K562 (cell line): Measurements from ENCODE around the gene ATG7. TPM values are rescaled to one million over a fixed set of nuclear protein-coding genes. Genes with fewer than 3 reads are reported as not detected.

Experiments used
- ATAC-seq: fragments of 200-7000 bp; cut with Tn5 transposase; 3 replicates; pipeline ENCODE4 v1.9.1; 2020; ENCODE audit warnings: moderate library complexity
- BruUV-seq: library from RNA; stranded (reverse); fragments of 400-500 nt; replicated peaks from 2 replicates; lab custom pipeline; 2021; lab: Mats Ljungman, UMichigan
- CTCF ChIA-PET: fragments of 300-600 bp; formaldehyde crosslinking; extraction: SDS; loops from one replicate; lab custom pipeline; 2021; ENCODE audit warnings: low intra/inter-chr PET ratio; lab: Yijun Ruan, JAX
- POLR2A ChIA-PET: fragments of 300-600, 350-650 bp; sonication (Branson Sonifier 250); formaldehyde crosslinking; extraction: SDS; loops from one replicate; lab custom pipeline; 2021; ENCODE audit warnings: antibody characterized with exemption, inconsistent platforms; lab: Yijun Ruan, JAX
- DNase-seq, 4 experiments: peaks; one replicate each; pipeline versions ENCODE4 v3.0.0 to v3.0.0-alpha.2; 2011 to 2018; ENCODE audit warnings: low spot score in 3 of 4, mixed read lengths in 3 of 4; ENCODE audit errors: extremely low read depth in 1 of 4
- FAIRE-seq: peaks from 2 replicates; lab custom pipeline; 2011; peaks lifted over from hg19 to GRCh38; lab: Jason Lieb, UNC
- H2AFZ ChIP-seq: 2 replicates; pipeline ENCODE4 v1.6.0; 2011; ENCODE audit warnings: low read depth, low read length, control low read depth, inconsistent platforms
- H3K27ac ChIP-seq: fragments of 200-600 bp; 3 replicates; pipeline ENCODE4 v1.8.0; 2011; ENCODE audit warnings: low read depth, mild to moderate bottlenecking, control low read depth, inconsistent platforms, low read length, moderate library complexity, mixed read lengths; ENCODE audit errors: extremely low read depth
- H3K27me3 ChIP-seq, 2 experiments: fragments of 300-600 bp in 1 of 2; 2 replicates in 1 of 2; 3 replicates in 1 of 2; pipeline versions ENCODE4 v1.6.0 to v1.8.0; 2011; ENCODE audit warnings: inconsistent platforms in 2 of 2, low read length in 2 of 2, mild to moderate bottlenecking in 1 of 2, mixed read lengths in 1 of 2, moderate library complexity in 1 of 2; ENCODE audit not compliant: control insufficient read depth in 2 of 2, insufficient read depth in 2 of 2
- H3K36me3 ChIP-seq: fragments of 300-600 bp; 3 replicates; pipeline ENCODE4 v1.8.0; 2011; ENCODE audit warnings: mild to moderate bottlenecking, low read length, inconsistent platforms; ENCODE audit not compliant: control insufficient read depth, insufficient read depth
- H3K4me1 ChIP-seq, 2 experiments: fragments of 200-600 bp in 1 of 2; replicated peaks in 1 of 2; 2 replicates in 1 of 2; 3 replicates in 1 of 2; pipeline versions ENCODE4 v1.5.1 to v1.8.0; 2011; ENCODE audit warnings: inconsistent platforms in 2 of 2, low read length in 2 of 2, mild to moderate bottlenecking in 1 of 2, mixed read lengths in 1 of 2, moderate library complexity in 1 of 2; ENCODE audit not compliant: control insufficient read depth in 2 of 2, insufficient read depth in 2 of 2
- H3K4me2 ChIP-seq: 2 replicates; pipeline ENCODE4 v1.6.1; 2011; ENCODE audit warnings: low read length, control low read depth, inconsistent platforms, mixed read lengths; ENCODE audit not compliant: insufficient read depth
- H3K4me3 ChIP-seq: fragments of 200-600 bp; sonication (generic), shearing (Covaris generic); 2 replicates; pipeline ENCODE4 v1.5.1; 2016; ENCODE audit warnings: control low read depth, inconsistent platforms
- H3K79me2 ChIP-seq: fragments of 200-600 bp; 3 replicates; pipeline ENCODE4 v1.8.0; 2011; ENCODE audit warnings: low read length, inconsistent platforms; ENCODE audit not compliant: control insufficient read depth, insufficient read depth
- H3K9ac ChIP-seq, 2 experiments: 2 replicates each; pipeline versions ENCODE4 v1.6.0 to v1.6.1; 2011; ENCODE audit warnings: low read depth in 2 of 2, low read length in 2 of 2, control low read depth in 1 of 2, inconsistent platforms in 1 of 2, mild to moderate bottlenecking in 1 of 2, mixed read lengths in 1 of 2; ENCODE audit not compliant: insufficient read depth in 1 of 2
- H3K9me1 ChIP-seq: one replicate; pipeline ENCODE4 v1.6.0; 2011; ENCODE audit warnings: inconsistent platforms, mild to moderate bottlenecking, low read length, moderate library complexity; ENCODE audit not compliant: control insufficient read depth, insufficient read depth
- H3K9me3 ChIP-seq: replicated peaks from 2 replicates; pipeline ENCODE4 v1.5.1; 2011; ENCODE audit warnings: low read depth, low read length, inconsistent platforms; ENCODE audit not compliant: control insufficient read depth, insufficient read depth
- H4K20me1 ChIP-seq: replicated peaks from 2 replicates; pipeline ENCODE4 v1.6.1; 2011; ENCODE audit warnings: low read length, inconsistent platforms, mixed read lengths; ENCODE audit not compliant: control insufficient read depth, insufficient read depth
- CXXC5 ChIP-seq: fragments of 250-450 bp; sonication (Bioruptor Pico); IDR thresholded peaks from 2 replicates; pipeline ENCODE4 v1.8.0; 2022; ENCODE audit warnings: inconsistent platforms, mild to moderate bottlenecking, moderate library complexity
- ETS2 ChIP-seq: IDR thresholded peaks from 2 replicates; pipeline ENCODE4 v1.6.1; 2016; ENCODE audit warnings: borderline replicate concordance, missing genetic modification characterization, mild to moderate bottlenecking, moderate library complexity, missing compliant biosample characterization; ENCODE audit not compliant: poor library complexity, severe bottlenecking
- GATA2 ChIP-seq: sonication (generic); formaldehyde crosslinking; IDR thresholded peaks from 2 replicates; pipeline ENCODE4 v1.4.0; 2020; ENCODE audit warnings: mild to moderate bottlenecking, missing genetic modification reagents
- HNRNPLL ChIP-seq: fragments of 200-400 bp; formaldehyde crosslinking; IDR thresholded peaks from 2 replicates; pipeline ENCODE4 v1.6.1; 2017; ENCODE audit warnings: low read length, low read depth, mild to moderate bottlenecking; ENCODE audit not compliant: poor library complexity, severe bottlenecking
- MEIS2 ChIP-seq: fragments of 450-650 bp; IDR thresholded peaks from 2 replicates; pipeline ENCODE4 v1.6.1; 2014; ENCODE audit warnings: mild to moderate bottlenecking; ENCODE audit not compliant: partially characterized antibody
- MTA1 ChIP-seq: fragments of 450-650 bp; IDR thresholded peaks from 2 replicates; pipeline ENCODE4 v1.6.1; 2017; ENCODE audit warnings: borderline replicate concordance
- WHSC1 ChIP-seq: IDR thresholded peaks from one replicate; pipeline ENCODE4 v1.6.1; 2012; ENCODE audit warnings: low read length, control low read depth, inconsistent platforms
- ZNF253 ChIP-seq: fragments of 250-450 bp; sonication (Bioruptor Pico); conservative IDR thresholded peaks from 2 replicates; pipeline ENCODE4 v1.6.1; 2021; ENCODE audit warnings: mild to moderate bottlenecking
- WGBS: fragments of 100-300 bp; shearing (Covaris generic); methylation state at CpG from one replicate; pipeline ENCODE4 v1.1.6; 2016; ENCODE audit warnings: low coverage, mixed read lengths; ENCODE audit not compliant: insufficient coverage; ENCODE audit errors: missing lambda C conversion rate; 5-methylcytosine and 5-hydroxymethylcytosine counted together
- in situ Hi-C: fragments of 300-500 bp; cut with MboI; formaldehyde crosslinking; loops from 4 replicates; pipeline ENCODE4 v1.15.0; 2018; ENCODE audit warnings: inconsistent platforms, mixed read lengths
- intact Hi-C: fragments of 100-400 bp; cut with micrococcal nuclease; formaldehyde crosslinking; loops from 2 replicates; pipeline ENCODE4 v1.14.2; 2022
- polyA plus RNA-seq, 8 experiments: library from polyadenylated mRNA; depleted of rRNA in 4 of 8; stranded (reverse) in 5 of 8; unstranded in 3 of 8; fragments of >200 nt; fragmentation: Nextera tagmentation in 2 of 8; fragmentation: Illumina TruSeq in 1 of 8; extraction: Ambion mirVana in 2 of 8; extraction: Trizol in 1 of 8; gene quantifications; 2 replicates each; pipeline versions ENCODE4 v1.2.1 to v1.2.3, GENCODE V29; 2011 to 2014; ENCODE audit warnings: inconsistent platforms in 1 of 8, missing spikeins in 1 of 8
- total RNA-seq, 7 experiments: library from RNA; depleted of rRNA in 6 of 7; stranded (reverse); fragments of >200 nt in 6 of 7; fragmentation: Illumina TruSeq in 2 of 7; extraction: Trizol in 2 of 7; gene quantifications; 2 replicates each; pipeline versions ENCODE4 v1.2.1 to v1.2.3, GENCODE V29; 2011 to 2021; ENCODE audit warnings: low replicate concordance in 1 of 7

Gene ATG7
- total and polyA plus RNA-seq, 9 of the 15 experiments (the other 6 are each of a cell fraction or from before 2014, with no cell fraction given), result 18.3 to 45.3 (median 33.6) TPM

- no peaks in the 10 kb centered on the region for H3K27me3 ChIP-seq
- H3K36me3 ChIP-seq, result peaks cover 51% of the 10 kb centered on the region
- DNase-seq (no peak), ATAC-seq (no peak), FAIRE-seq (no peak)
- no peak overlapping the region for H3K4me2 ChIP-seq
- H3K9me3 ChIP-seq, result no peaks in the 10 kb centered on the region
- no peaks in the 10 kb centered on the region for H3K9me1 ChIP-seq
- no peak overlapping the region for H3K27ac ChIP-seq
- H3K79me2 ChIP-seq, result peaks cover 30% of the 10 kb centered on the region
- H3K4me1 ChIP-seq, result peaks cover 13 to 41% of the 10 kb centered on the region in 2 experiments
- TF ChIP-seq CXXC5 (no peak), WHSC1 (no peak), HNRNPLL (no peak), ETS2 (tag) (no peak), MEIS2 (no peak), GATA2 (CRISPR knock-in tag) (no peak), MTA1 (no peak), ZNF253 (CRISPR knock-in tag) (no peak)
- in situ Hi-C loops (no loop called here), intact Hi-C loops (no loop called here)
- 75% methylated on average over 2 of the region's 2 CpGs for WGBS
- ChIA-PET CTCF (no interaction called here), POLR2A (interaction anchor here (0.6 to 5.3 kb wide), 4 partner anchors 12 to 63 kb away, joined by 3 to 49 read pairs (median 4); partner anchors contain the start of gene ATG7)
- no peak overlapping the region for H2AFZ ChIP-seq
- no peaks in the 10 kb centered on the region for H4K20me1 ChIP-seq
- BruUV-seq, result no TSS peak
- H3K4me3 ChIP-seq, result no peak overlapping the region
- no peak overlapping the region for H3K9ac ChIP-seq
Measured at GRCh38 chr3:11285471-11285870, 13.3 kb downstream of the ATG7 start.
